Caco-2 (cell line): ENCODE results near the gene PLSCR3. TPM values are rescaled to one million over a fixed set of nuclear protein-coding genes. Genes with fewer than 3 reads are reported as not detected.

Source experiments
- BruUV-seq: library from RNA; stranded (reverse); fragments of 400-500 nt; replicated peaks from 2 replicates; lab custom pipeline; 2021; lab: Mats Ljungman, UMichigan
- CTCF ChIA-PET: fragments of 300-600 bp; sonication (Branson Sonifier 250); formaldehyde crosslinking; loops from one replicate; lab custom pipeline; 2022; ENCODE audit warnings: antibody characterized with exemption; lab: Charles Lee
- POLR2A ChIA-PET: fragments of 300-600 bp; sonication (Branson Sonifier 250); formaldehyde crosslinking; loops from one replicate; lab custom pipeline; 2022; ENCODE audit warnings: antibody characterized with exemption; lab: Charles Lee
- DNase-seq, 2 experiments: peaks; one replicate each; pipeline versions ENCODE4 v3.0.0 to v3.0.0-alpha.2; 2020 to 2022
- H3K27me3 ChIP-seq: replicated peaks from 2 replicates; pipeline ENCODE4 v1.6.0; 2011; ENCODE audit warnings: low read length; ENCODE audit not compliant: control insufficient read depth, insufficient read depth
- H3K36me3 ChIP-seq: 2 replicates; pipeline ENCODE4 v1.5.1; 2011; ENCODE audit warnings: low read length; ENCODE audit not compliant: control insufficient read depth, insufficient read depth
- H3K4me1 ChIP-seq: fragments of 250-450 bp; sonication (Bioruptor Pico); 2 replicates; pipeline ENCODE4 v1.5.1; 2020; ENCODE audit warnings: mild to moderate bottlenecking
- H3K4me3 ChIP-seq: 2 replicates; pipeline ENCODE4 v1.5.1; 2011; ENCODE audit warnings: low read depth, mild to moderate bottlenecking, control low read depth, low read length
- H3K9me3 ChIP-seq: fragments of 250-450 bp; sonication (Bioruptor Pico); 2 replicates; pipeline ENCODE4 v1.5.1; 2020; ENCODE audit warnings: mild to moderate bottlenecking, moderate library complexity
- H3K27ac Mint-ChIP-seq: one replicate; pipeline ENCODE4 v1.8.0; 2022; ENCODE audit warnings: mixed read lengths; ENCODE audit not compliant: unreplicated experiment
- H3K27me3 Mint-ChIP-seq: one replicate; pipeline ENCODE4 v1.8.0; 2022; ENCODE audit warnings: mixed read lengths; ENCODE audit not compliant: insufficient read depth, unreplicated experiment
- H3K36me3 Mint-ChIP-seq: one replicate; pipeline ENCODE4 v1.8.0; 2022; ENCODE audit warnings: mild to moderate bottlenecking, mixed read lengths; ENCODE audit not compliant: insufficient read depth, unreplicated experiment
- H3K4me1 Mint-ChIP-seq: one replicate; pipeline ENCODE4 v1.8.0; 2022; ENCODE audit warnings: low read depth, mixed read lengths; ENCODE audit not compliant: unreplicated experiment
- H3K4me3 Mint-ChIP-seq: one replicate; pipeline ENCODE4 v1.8.0; 2022; ENCODE audit warnings: mild to moderate bottlenecking, moderate library complexity, mixed read lengths; ENCODE audit not compliant: unreplicated experiment
- H3K9me3 Mint-ChIP-seq: one replicate; pipeline ENCODE4 v1.8.0; 2022; ENCODE audit warnings: mixed read lengths; ENCODE audit not compliant: unreplicated experiment
- intact Hi-C: fragments of 100-400 bp; cut with micrococcal nuclease; formaldehyde crosslinking; loops from one replicate; pipeline ENCODE4 v1.10.0; 2022; ENCODE audit not compliant: unreplicated experiment
- total RNA-seq: library from RNA; stranded (reverse); gene quantifications from 2 replicates; pipeline ENCODE4 v1.2.3, GENCODE V29; 2022
- TF ChIP-seq, protein P1 (sequence below), 2 experiments: fragments of 200-600 bp in 1 of 2; IDR thresholded peaks; 1 replicate in 1 of 2; 2 replicates in 1 of 2; pipeline versions ENCODE4 v1.5.1 to v1.8.0; 2011 to 2022; ENCODE audit warnings: antibody characterized with exemption in 1 of 2, control low read depth in 1 of 2, inconsistent platforms in 1 of 2, low read depth in 1 of 2, low read length in 1 of 2, mild to moderate bottlenecking in 1 of 2, moderate library complexity in 1 of 2; ENCODE audit not compliant: insufficient read depth in 1 of 2, severe bottlenecking in 1 of 2, unreplicated experiment in 1 of 2

PLSCR3 gene
- total RNA-seq, 1 experiment from 2014 or later = 14.5 TPM

- POLR2A ChIA-PET = interaction anchor here (0.6 kb wide), 1 partner anchor 231 kb away, joined by 5 read pairs; no protein-coding TSS in a partner anchor
- Mint-ChIP-seq H3K4me3 (no peak overlapping the region), H3K27ac (no peak overlapping the region), H3K9me3 (no peaks in the 10 kb centered on the region), H3K4me1 (no peaks in the 10 kb centered on the region), H3K36me3 (no peaks in the 10 kb centered on the region), H3K27me3 (no peaks in the 10 kb centered on the region)
- no peak overlapping the region for H3K4me3 ChIP-seq
- no TSS peak for BruUV-seq
- no peaks in the 10 kb centered on the region for H3K9me3 ChIP-seq
- H3K36me3 ChIP-seq = no peaks in the 10 kb centered on the region
- CTCF ChIA-PET = no interaction called here
- TF ChIP-seq, protein P1, sequence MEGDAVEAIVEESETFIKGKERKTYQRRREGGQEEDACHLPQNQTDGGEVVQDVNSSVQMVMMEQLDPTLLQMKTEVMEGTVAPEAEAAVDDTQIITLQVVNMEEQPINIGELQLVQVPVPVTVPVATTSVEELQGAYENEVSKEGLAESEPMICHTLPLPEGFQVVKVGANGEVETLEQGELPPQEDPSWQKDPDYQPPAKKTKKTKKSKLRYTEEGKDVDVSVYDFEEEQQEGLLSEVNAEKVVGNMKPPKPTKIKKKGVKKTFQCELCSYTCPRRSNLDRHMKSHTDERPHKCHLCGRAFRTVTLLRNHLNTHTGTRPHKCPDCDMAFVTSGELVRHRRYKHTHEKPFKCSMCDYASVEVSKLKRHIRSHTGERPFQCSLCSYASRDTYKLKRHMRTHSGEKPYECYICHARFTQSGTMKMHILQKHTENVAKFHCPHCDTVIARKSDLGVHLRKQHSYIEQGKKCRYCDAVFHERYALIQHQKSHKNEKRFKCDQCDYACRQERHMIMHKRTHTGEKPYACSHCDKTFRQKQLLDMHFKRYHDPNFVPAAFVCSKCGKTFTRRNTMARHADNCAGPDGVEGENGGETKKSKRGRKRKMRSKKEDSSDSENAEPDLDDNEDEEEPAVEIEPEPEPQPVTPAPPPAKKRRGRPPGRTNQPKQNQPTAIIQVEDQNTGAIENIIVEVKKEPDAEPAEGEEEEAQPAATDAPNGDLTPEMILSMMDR (IDR thresholded peaks at IDR 0.05; ENCODE audit: insufficient read depth in 1 of 2, low read depth in 1 of 2, low read length in 1 of 2, severe bottlenecking in 1 of 2, unreplicated experiment in 1 of 2) = no peak
- DNase-seq = no peak
- peaks cover 2% of the 10 kb centered on the region; the same call in 1 of the 2 replicates for H3K4me1 ChIP-seq
- no peaks in the 10 kb centered on the region for H3K27me3 ChIP-seq
- intact Hi-C loops = no loop called here
Observed at GRCh38 chr17:7389924-7390910, 4.1 kb downstream of the PLSCR3 start.

GRCh38 chr17:7388856-7389255, 5.5 kb downstream of the PLSCR3 start:
- BruUV-seq = no TSS peak
- intact Hi-C loops = no loop called here
- no peaks in the 10 kb centered on the region for H3K9me3 ChIP-seq
- H3K4me1 ChIP-seq = no peaks in the 10 kb centered on the region
- H3K9me3 Mint-ChIP-seq = no peaks in the 10 kb centered on the region
- no peaks in the 10 kb centered on the region for H3K4me1 Mint-ChIP-seq
- H3K36me3 ChIP-seq = no peaks in the 10 kb centered on the region
- ChIA-PET CTCF (no interaction called here), POLR2A (no interaction called here)
- TF ChIP-seq, protein P1 (IDR thresholded peaks at IDR 0.05; ENCODE audit: insufficient read depth in 1 of 2, low read depth in 1 of 2, low read length in 1 of 2, severe bottlenecking in 1 of 2, unreplicated experiment in 1 of 2) = no peak
- no peak overlapping the region for H3K4me3 ChIP-seq
- H3K36me3 Mint-ChIP-seq = no peaks in the 10 kb centered on the region
- H3K27me3 ChIP-seq = no peaks in the 10 kb centered on the region
- no peak overlapping the region for H3K4me3 Mint-ChIP-seq
- H3K27ac Mint-ChIP-seq = no peak overlapping the region
- DNase-seq = no peak
- H3K27me3 Mint-ChIP-seq = no peaks in the 10 kb centered on the region

DNA sequence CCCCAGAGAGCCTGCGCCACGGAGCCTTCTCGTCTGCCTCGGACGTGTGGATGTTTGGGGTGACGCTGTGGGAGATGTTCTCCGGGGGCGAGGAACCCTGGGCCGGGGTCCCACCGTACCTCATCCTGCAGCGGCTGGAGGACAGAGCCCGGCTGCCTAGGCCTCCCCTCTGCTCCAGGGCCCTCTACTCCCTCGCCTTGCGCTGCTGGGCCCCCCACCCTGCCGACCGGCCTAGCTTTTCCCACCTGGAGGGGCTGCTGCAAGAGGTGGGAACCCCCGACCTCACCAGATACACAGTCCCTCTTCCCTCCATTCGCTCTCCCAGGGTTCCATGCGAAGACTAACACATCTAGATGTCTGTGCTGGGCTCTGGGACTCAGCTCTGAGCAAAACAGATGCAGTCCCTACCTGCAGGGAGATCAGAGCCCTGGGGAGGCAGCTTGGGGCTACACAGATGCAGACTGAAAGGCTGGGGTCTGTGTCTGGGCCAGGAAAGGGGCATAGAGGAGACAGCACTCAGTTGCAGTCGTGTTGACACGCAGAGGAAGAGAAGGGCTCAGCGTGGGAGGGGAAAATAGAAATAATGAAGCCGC, 9.7 kb downstream of the PLSCR3 start:
- Histone ChIP-seq H3K4me3 (no peak overlapping the region), H3K9me3 (no peaks in the 10 kb centered on the region), H3K27me3 (no peaks in the 10 kb centered on the region), H3K36me3 (no peaks in the 10 kb centered on the region), H3K4me1 (no peaks in the 10 kb centered on the region)
- no peak overlapping the region for H3K4me3 Mint-ChIP-seq
- peaks cover 5% of the 10 kb centered on the region for H3K36me3 Mint-ChIP-seq
- BruUV-seq = no TSS peak
- no peak overlapping the region for H3K27ac Mint-ChIP-seq
- TF ChIP-seq, protein P1 (IDR thresholded peaks at IDR 0.05; ENCODE audit: insufficient read depth in 1 of 2, low read depth in 1 of 2, low read length in 1 of 2, severe bottlenecking in 1 of 2, unreplicated experiment in 1 of 2) = no peak
- no peaks in the 10 kb centered on the region for H3K27me3 Mint-ChIP-seq
- intact Hi-C loops = no loop called here
- CTCF ChIA-PET = no interaction called here
- DNase-seq = no peak
- POLR2A ChIA-PET = no interaction called here
- no peaks in the 10 kb centered on the region for H3K9me3 Mint-ChIP-seq
- H3K4me1 Mint-ChIP-seq = peaks cover 7% of the 10 kb centered on the region
